CMK (cell line): ENCODE measurements around the gene DAB2IP.

Source experiments
- DNase-seq: peaks from one replicate; pipeline ENCODE4 v3.0.0-alpha.2; 2010; ENCODE audit warnings: low read depth

DAB2IP gene

DNA sequence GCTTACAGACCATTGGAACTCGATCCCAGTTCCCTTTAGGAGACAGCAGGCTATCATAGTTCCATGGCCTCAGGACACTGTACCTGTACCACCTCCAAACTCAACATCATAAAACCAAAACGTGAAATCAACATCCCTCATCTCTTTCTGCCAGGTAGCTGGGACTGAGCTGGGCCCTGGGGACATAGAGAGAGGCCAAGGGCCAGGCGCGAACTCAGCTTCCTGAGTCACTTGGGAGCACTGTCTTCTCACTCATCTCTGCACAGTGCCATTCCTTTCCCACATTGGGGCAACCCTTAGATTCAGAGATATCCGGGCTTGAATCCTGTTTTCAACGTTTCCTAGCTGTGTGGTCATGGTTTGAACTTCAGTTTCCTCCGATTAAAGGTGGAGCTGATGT lies 12.2 kb downstream of the DAB2IP start:
- no peak for DNase-seq

DNA sequence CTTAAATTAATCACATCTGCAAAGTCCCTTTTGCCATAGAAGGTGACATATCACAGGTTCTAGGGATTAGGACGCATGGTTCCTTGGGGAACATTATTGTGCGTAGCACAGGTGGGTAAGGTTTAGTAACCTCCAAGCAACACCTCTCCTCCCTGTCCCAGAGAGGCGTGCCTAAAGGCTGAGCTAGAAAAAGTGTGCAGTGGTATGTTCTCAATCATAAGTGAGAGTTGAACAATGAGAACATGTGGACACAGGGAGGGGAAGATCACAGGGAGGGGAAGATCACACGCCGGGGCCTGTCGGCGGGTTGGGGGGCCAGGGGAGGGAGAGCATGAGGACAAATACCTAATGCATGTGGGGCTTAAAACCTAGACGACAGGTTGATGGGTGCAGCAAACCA lies 14.9 kb downstream of the DAB2IP start:
- DNase-seq: no peak

DNA sequence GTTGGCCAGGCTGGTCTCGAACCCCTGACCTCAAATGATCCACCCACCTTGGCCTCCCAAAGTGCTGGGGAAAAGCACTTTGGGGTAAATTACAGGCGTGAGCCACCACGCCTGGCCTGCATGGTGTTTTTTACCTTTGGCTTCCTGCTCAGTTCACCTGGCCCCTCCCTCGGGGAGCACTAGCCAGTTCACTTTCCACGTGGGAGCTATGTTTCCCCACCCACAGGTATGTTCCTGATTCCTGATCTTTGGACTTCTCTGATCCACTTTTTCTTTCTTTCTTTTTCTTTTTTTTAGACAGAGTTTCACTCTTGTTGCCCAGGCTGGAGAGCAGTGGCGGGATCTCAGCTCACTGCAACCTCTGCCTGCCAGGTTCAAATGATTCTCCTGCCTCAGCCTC lies 15.8 kb downstream of the DAB2IP start:
- DNase-seq: no peak

DNA sequence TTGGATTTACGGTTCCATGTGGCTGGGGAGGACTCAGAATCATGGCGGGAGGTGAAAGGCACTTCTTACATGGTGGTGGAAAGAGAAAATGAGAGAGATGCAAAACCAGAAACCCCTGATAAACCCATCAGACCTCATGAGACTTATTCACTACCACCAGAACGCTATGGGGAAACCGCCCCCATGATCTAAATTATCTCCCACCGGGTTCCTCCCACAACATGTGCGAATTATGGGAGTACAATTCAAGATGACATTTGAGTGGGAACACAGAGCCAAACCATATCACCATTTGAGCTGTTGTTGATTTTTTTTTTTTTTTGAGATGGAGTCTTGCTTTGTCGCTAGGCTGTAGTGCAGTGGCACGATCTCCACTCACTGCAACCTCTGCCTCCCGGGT lies 16.5 kb downstream of the DAB2IP start:
- DNase-seq: no peak

DNA sequence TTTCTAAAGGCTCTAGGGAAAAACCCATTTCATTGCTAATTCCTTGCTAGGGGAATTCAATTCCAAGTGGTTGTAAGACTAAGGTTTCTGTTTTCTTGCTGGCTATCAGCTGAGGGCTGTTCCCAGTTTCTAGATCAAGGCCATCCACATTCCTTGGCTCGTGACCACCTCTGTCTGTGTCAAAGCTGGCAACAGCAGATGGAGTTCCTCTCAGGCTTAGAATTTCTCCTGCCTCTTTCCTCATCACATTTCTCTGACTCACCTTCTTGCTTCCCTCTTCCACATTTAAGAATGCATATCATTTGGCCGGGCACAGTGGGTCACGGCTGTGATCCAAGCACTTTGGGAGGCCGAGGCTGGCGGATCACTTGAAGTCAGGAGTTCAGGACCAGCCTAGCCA lies 19.0 kb downstream of the DAB2IP start:
- DNase-seq: no peak

DNA sequence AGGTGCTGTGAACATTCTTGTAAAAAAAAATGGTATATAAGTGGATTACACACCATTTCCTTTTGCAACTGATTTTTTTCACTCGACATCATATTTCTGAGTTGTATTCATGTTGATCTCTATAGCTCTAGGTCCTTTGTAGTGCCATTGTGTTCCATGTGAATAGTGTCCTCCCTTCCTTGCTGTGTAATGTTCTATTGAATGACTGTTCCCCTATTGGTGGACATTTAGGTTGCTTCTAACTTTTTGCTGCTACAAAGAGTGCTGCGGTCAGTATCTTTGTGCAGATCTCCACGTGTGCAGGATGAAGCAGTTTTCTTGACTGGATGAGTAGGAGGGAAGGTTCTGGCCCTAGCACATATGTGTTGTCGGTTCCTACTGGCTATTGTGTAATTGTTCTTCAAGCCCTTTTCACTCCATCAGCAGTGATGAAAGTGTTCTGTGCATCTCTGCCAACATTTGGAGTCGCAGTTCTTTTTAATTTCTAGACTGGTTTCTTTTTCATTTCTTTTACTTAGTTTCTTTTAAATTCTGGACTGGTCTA lies 20.2 kb downstream of the DAB2IP start:
- DNase-seq: no peak

DNA sequence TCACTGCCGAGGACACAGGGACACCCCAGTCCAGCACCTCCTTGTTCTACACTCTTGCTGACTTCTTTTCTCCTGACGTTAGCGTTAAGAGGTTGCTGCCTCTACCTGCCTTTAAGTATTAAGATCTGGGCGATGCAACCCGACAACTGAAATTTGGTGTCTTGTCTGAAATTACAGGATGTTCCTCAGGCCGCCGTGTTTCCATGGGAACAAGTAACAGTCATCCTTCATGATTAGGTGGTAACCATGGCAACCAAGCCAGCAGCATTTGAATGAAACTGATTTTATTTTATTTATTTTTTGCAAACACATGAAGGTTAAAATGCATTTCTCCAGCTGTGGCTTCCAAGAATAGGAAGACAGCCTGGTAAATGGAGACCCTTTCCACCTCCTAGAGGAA lies 20.8 kb downstream of the DAB2IP start:
- DNase-seq: no peak

DNA sequence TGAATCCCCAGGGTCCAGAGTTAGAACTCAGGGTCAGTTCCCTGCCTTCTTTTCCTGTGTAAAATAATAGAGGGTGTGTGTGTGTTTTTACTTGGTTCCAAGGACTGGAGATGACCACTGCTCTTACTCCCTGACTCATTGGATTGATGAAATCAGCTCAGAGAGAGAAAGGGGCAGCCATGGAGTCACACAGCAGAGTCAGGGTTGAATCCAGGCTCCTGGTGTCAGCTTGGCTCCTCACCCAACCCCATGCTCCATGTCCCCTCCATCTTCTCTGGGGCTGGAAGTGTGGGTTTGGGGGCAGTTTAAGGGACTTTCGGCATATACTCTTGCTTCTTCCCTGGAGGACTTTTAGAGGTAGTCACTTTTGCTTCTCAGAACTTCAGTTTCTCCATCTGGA lies 21.6 kb downstream of the DAB2IP start:
- DNase-seq: no peak

DNA sequence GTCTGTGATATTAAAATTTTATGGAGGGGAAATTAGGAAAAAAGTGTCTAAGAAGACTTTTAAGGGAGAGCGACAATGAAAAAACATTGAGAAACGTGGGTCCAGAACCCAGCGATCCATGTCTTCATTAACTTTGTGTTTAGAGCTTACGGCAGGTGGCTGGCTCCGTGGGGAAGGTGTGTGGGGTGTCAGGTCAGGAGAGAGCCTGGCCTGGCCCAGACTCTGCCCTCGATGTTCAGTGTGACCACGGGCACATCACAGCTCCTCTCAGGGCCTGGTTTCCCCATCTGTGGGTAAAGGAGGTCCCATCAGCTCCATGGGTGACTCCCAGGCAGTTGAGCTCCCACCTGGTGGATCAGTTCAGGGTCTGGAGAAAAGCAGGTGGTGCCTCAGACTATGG lies 22.1 kb downstream of the DAB2IP start:
- DNase-seq: no peak

DNA sequence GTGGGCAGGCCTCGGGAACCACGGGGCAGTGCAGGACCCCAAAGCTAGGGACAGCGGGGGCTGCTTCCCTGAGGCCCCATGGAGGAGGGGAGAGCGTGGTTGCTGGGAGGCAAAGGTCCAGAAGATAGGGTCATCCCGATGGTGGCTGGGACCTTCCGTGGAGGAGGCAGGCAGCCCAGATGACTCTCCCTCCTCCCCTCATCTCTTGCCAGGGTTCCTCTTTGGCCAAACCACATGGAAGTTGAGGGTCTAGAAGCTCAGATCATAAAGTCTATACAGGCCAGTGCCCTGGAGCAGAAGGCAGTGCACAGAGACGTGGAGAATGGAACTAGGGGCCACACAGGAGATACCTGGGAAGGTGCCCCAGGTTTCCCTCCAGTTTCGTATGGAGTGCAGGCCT lies 22.6 kb downstream of the DAB2IP start:
- DNase-seq: no peak

DNA sequence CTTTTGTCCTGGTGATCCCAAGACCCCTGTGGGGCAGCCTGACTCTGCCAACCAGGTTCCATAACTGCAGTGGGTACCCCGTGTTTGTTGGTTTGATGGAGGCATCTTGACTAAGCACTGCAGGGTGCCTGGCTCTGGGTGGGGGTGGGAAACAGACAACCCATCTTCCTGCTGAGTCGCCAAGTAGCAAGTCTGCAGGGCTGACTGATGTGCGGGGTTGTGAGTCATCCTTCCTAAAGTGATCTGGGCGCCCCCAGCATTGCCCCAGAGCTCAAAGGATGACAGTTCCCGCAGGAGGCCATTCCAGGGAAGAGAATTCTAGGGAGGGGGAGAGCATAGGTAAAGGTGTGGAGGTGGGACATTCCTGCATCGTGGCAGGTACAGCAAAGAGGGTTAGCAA lies 23.5 kb downstream of the DAB2IP start:
- DNase-seq: no peak

DNA sequence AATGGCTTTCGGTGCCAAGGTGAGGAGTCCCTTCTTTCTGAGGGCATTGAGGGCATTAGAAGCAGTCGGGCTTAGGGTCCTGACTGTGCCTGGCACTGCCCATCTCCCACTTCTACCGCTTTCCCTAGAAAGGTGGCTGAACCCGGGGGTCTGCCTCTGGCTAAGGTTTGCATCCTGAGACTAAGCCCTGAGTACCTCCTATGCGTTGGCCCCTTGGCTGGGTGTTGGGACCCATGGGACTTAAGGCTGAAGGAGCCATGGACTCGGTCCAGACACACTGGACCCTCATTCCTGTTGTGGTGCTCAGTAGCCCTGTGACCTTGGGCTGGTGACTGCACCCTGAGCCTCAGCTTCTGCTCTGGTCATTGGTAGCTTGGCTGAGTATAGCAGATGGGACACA lies 23.9 kb downstream of the DAB2IP start:
- DNase-seq: no peak

DNA sequence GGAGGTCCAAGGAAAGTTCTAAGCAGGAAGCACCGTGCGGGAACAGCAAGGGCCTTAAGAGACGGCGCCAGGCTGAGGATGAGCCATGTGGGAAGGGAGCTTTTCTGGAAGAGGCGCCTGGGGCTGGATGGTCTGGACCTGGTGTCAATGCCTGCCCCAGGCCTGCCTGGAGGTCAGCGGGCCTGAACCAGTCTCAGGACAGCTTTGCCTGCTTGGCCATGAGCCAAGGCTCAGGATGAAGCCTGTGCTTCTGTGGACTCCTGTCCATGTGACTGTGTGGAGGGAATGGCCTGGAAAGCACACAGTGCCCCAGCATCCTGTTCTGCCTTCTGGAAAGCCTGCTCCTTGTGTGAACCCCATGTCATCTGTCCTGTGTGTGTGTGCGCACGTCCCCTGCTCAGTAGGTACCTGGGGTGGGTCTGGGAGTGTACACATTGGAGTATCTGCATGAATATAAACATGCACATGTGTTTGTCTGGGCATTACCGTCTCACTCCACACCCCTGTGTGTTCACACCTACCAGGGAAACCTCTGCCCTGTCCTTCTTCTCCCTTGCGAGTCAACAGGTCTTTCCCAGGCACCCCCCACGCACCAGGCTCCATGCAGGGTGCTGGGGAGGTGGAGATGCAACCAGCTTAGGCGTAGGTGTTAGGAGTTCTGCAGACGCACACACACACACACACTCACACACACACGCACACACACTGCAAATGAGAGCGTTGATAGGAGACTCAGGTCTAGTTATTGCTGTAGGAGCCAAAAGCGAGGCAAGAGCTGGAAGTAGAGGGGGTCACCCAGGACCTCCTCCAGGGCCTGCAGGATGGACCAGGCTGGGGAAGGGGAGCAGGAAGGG lies 24.8 kb downstream of the DAB2IP start:
- no peak for DNase-seq

DNA sequence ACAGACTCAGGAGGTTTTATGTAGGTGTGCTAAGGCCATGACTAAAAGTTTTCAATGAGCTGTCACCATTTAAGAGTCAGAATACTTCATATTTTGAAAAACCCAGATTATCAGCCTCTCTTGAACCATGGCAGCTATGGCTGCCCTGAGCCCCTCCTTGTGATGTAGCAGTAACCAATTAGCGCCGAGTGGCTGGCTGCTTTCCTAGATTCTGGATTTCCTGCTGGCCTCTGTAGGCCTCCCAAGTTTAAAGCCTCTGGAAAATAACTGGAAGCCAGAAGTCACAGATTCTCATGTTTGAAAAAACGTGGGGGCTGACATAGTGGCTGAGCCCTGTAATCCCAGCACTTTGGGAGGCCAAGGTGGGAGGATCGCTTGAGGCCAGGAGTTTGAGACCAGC lies 25.5 kb downstream of the DAB2IP start:
- no peak for DNase-seq

DNA sequence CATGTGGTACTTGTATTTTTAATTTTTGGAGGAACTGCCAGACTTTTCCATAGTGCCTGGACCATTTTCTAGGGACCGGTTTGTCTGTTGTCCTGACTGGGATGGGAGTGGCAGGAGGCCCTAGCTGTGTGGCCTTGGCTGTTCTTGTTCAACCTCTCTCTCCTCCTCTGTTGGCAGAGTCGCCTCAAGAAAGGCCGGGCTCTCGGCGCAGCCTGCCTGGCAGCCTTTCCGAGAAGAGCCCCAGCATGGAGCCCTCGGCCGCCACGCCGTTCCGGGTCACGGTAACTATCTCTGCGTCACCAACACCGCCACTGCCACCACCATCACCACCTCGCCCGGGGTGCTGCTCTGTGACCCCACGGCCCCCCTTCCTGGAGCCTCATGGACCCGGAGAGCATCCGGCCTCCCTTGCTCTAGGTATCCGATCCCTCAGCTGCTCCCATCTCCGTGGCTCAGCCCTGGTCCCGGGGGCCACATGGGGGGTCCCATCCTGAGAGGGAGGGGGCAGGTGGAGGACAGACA lies 27.1 kb downstream of the DAB2IP start:
- DNase-seq: no peak

DNA sequence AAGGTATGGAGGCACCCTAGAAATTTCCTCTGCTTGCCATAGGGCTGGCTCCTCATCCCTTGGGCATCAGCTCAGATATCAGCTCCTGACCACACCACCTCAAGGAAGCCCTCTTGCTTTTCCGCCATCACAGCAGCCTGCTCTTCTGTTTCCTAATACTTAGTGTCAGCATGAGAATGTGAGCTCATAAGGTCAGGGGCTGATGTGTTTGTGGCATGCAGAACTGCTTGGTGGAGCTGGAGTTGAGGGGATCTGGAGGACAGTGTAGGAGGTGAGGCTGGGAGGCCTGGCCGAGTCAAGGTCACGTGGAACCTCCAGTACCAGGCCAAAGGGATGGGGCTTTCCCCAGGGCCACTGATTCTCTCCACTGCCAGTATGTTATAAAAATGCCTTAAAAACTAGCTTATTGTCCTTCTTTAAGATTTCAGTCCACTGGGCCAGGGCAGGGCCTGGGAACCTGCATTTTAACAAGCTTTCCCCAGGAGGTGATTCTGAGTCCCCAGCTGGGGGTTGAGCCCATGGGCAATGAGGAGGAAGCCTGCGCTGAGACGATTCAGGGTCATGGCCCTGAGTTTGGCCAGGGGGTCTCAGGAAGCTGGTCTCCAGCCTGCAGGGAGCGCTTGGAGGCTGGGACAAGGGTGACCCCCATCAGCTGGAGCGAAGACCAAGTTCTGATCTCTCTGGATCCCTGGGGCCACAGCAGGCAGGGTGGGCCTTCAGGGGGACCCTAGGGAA lies 28.6 kb downstream of the DAB2IP start:
- DNase-seq: no peak

DNA sequence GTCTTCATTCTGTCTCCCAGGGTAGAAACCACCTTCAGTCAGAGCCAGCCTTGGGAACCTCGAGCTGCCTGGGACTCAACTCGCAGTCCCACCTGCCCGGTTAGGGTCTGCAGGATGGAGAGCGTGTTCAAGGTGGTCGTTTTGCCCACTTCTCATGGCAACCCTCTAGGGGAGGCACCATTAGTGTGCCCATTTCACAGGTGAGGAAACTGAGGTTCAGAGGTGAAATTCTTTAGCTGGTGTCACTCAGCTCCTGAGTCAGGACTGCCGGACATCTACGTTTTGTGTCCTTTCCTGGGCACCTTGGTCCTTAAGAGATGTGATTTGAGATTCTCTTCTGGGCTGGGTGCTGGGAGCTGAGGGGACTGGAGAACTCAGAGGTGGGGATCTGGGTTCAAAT lies 30.0 kb downstream of the DAB2IP start:
- DNase-seq: no peak

DNA sequence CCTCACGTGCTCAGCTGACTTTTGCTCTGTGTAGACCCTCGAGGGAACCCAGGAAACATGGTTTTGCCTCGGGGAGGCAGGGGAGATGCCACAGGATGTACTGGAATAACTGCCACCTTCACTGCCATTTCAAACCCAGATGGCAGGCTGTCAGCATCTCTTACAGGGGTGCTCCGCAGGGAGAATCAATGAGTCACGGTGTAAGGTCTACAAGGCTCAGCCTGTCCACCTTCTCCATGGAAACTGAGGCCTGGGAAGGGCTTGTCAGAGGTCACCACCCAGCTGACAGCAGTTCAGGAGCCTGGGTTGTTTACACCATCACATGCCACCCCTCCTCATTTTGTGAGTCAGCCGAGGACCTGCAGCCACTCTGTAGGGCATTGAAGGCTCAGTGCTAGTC lies 30.8 kb downstream of the DAB2IP start:
- no peak for DNase-seq

DNA sequence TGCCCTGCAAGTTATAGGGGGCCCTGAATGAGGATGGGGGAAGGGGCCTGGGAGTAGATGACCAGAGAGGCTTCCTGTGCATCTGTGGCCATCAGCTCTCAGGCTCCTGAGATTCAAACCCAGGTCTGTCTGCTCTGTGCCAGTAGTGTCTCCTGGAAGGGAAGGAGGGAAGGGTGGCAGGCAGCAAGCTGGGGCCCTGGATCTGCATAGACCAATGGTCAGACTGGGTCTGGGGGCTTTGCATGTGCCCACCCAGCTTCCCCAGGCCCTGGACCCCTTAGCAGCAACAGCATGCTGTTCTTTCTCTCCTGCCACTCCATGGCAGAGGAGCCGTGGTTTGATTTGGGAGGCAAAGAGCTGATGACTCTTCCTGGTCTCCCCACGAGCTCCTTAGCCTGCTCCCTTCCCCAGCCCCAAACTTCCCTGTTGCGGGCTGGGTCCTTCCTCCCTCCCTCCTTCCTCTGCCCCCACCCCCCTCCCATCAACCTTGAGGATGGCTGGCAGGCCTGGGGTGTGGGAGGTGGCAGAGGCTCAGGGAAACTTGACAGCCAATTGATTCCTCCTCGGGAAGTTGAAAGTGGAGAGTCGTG lies 31.6 kb downstream of the DAB2IP start:
- DNase-seq: no peak

DNA sequence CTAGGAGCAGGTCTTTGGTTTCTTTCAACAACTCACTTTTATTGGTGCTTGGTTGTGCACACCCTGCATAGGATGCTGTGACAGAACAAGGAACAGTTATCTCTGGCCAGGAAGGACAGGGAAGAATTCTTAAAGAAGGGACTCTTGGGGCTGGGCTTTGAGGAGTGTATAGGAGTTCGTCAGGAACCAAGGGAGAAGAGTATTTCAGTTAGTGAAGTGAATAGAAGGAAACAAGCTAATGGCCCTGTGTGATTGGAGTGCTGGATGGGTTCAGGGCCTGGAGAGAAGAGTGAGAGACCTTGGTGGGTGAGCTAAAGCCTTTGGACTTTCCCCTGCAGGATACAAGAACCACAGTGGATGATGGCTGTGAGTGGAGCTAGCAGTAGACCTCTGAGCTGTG lies 32.2 kb downstream of the DAB2IP start:
- no peak for DNase-seq

DNA sequence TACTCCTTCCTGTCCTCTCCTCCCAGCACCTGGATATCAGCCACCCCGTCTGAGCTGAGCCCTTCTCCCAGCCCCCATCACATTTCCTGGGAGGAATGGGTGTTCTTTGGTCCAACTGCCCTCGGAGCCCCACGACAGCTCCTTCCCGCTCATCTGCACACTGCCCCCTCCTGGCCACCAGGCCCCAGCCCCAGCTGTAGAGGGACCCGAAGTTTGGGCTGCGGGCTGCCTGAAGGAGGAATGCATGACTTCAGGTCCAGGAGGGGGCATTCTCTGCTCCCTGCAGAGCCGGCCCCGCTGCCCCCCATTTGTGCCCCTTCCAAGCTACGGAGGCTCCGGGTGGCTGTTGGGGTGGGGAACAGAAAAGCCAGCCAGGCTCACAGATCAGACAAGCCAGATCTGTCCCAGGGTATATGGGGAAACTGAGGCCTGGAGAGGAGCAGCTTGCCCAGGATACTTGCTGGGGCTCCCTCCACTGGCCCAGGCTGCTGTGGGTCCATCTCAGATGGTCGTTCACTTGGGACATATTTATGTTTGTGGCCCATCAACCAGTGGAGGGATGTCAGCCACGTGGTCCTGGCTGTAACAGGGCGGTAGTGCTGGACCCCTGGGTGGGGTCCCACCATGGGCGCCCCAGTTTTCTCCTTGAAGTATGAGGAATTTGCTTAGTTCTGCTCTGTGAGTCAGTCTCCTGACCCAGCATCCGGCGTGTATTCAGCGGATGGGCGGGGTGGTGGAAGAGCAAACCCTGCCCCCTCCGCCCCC lies 33.1 kb downstream of the DAB2IP start:
- no peak for DNase-seq
